GM12878 (cell line): ENCODE data around the gene NDUFA7. TPM values are rescaled to one million over a fixed set of nuclear protein-coding genes. Genes with fewer than 3 reads are reported as not detected.

ENCODE experiments used
- ATAC-seq: fragments of 200-7000 bp; cut with Tn5 transposase; 3 replicates; pipeline ENCODE4 v1.9.1; 2020; ENCODE audit warnings: mild to moderate bottlenecking, moderate library complexity
- BruUV-seq: library from RNA; stranded (reverse); fragments of 400-500 nt; replicated peaks from 2 replicates; lab custom pipeline; 2021; lab: Mats Ljungman, UMichigan
- CTCF ChIA-PET: fragments of 300-600 bp; sonication (Branson Sonifier 250); formaldehyde crosslinking; extraction: SDS; loops from one replicate; lab custom pipeline; 2021; ENCODE audit warnings: inconsistent platforms; lab: Yijun Ruan, JAX
- POLR2A ChIA-PET: fragments of 350-600 bp; formaldehyde crosslinking; extraction: SDS; loops from one replicate; lab custom pipeline; 2021; ENCODE audit warnings: inconsistent platforms; lab: Charles Lee
- RAD21 ChIA-PET: fragments of 300-600 bp; sonication (Branson Sonifier 250); formaldehyde crosslinking; loops from one replicate; lab custom pipeline; 2023; ENCODE audit warnings: antibody characterized with exemption; ENCODE audit not compliant: unreplicated experiment; lab: Charles Lee
- SMC1A ChIA-PET: fragments of 300-600 bp; sonication (Branson Sonifier 250); formaldehyde crosslinking; loops from one replicate; lab custom pipeline; 2023; ENCODE audit not compliant: unreplicated experiment, uncharacterized antibody; lab: Charles Lee
- DNase-seq: peaks from one replicate; pipeline ENCODE4 v3.0.0-alpha.2; 2011; ENCODE audit warnings: low read depth, low spot score
- FAIRE-seq: peaks from 3 replicates; lab custom pipeline; 2011; peaks lifted over from hg19 to GRCh38; lab: Jason Lieb, UNC
- H2AFZ ChIP-seq: 2 replicates; pipeline ENCODE4 v1.6.0; 2011; ENCODE audit warnings: low read depth, low read length, control low read depth; ENCODE audit not compliant: control insufficient read depth
- H3K27ac ChIP-seq: 2 replicates; pipeline ENCODE4 v1.5.1; 2011; ENCODE audit warnings: control low read depth; ENCODE audit not compliant: control insufficient read depth, insufficient read depth
- H3K27me3 ChIP-seq, 2 experiments: replicated peaks in 1 of 2; 2 replicates each; pipeline versions ENCODE4 v1.6.0 to v1.6.1; 2011; ENCODE audit warnings: low read length in 1 of 2; ENCODE audit not compliant: control insufficient read depth in 2 of 2, insufficient read depth in 2 of 2
- H3K36me3 ChIP-seq, 2 experiments: 2 replicates each; pipeline ENCODE4 v1.5.1; 2011; ENCODE audit warnings: low read length in 1 of 2; ENCODE audit not compliant: control insufficient read depth in 2 of 2, insufficient read depth in 2 of 2
- H3K4me1 ChIP-seq: 2 replicates; pipeline ENCODE4 v1.6.1; 2011; ENCODE audit warnings: mild to moderate bottlenecking, low read length, moderate library complexity, mixed read lengths; ENCODE audit not compliant: control insufficient read depth, insufficient read depth
- H3K4me2 ChIP-seq: 2 replicates; pipeline ENCODE4 v1.6.0; 2011; ENCODE audit warnings: control low read depth; ENCODE audit not compliant: control insufficient read depth, insufficient read depth
- H3K4me3 ChIP-seq: fragments of 200-600 bp; sonication (generic); 2 replicates; pipeline ENCODE4 v1.5.1; 2016
- H3K79me2 ChIP-seq: 2 replicates; pipeline ENCODE4 v1.6.0; 2011; ENCODE audit warnings: low read length; ENCODE audit not compliant: control insufficient read depth, insufficient read depth
- H3K9ac ChIP-seq: 2 replicates; pipeline ENCODE4 v1.8.0; 2011; ENCODE audit warnings: low read length, control low read depth, mixed read lengths; ENCODE audit not compliant: control insufficient read depth, insufficient read depth
- H3K9me3 ChIP-seq: replicated peaks from 3 replicates; pipeline ENCODE4 v1.5.1; 2011; ENCODE audit warnings: mild to moderate bottlenecking, low read length; ENCODE audit not compliant: control insufficient read depth, insufficient read depth
- H4K20me1 ChIP-seq: 2 replicates; pipeline ENCODE4 v1.6.0; 2011; ENCODE audit not compliant: control insufficient read depth, insufficient read depth
- CEBPB ChIP-seq, 2 experiments: fragments of 150-350 bp in 1 of 2; IDR thresholded peaks; 2 replicates each; pipeline ENCODE4 v1.6.1; 2012 to 2014; ENCODE audit warnings: low read depth in 2 of 2, low read length in 2 of 2, borderline replicate concordance in 1 of 2, inconsistent platforms in 1 of 2
- KAT2A ChIP-seq: conservative IDR thresholded peaks from 2 replicates; pipeline ENCODE4 v1.6.1; 2011; ENCODE audit warnings: low read depth, low read length; ENCODE audit not compliant: control insufficient read depth
- MEF2A ChIP-seq: IDR thresholded peaks from 2 replicates; pipeline ENCODE4 v1.6.1; 2011; ENCODE audit warnings: low read depth, mild to moderate bottlenecking, low read length, moderate library complexity; ENCODE audit not compliant: insufficient read depth
- MXI1 ChIP-seq: fragments of 150-350 bp; IDR thresholded peaks from 2 replicates; pipeline ENCODE4 v1.6.1; 2011; ENCODE audit warnings: low read depth, mild to moderate bottlenecking, inconsistent platforms, low read length, improper control_type of control experiment
- NFIC ChIP-seq: IDR thresholded peaks from 2 replicates; pipeline ENCODE4 v1.6.1; 2012; ENCODE audit warnings: low read depth, mild to moderate bottlenecking, inconsistent platforms, low read length, moderate library complexity
- NR2C1 ChIP-seq: fragments of 450-650 bp; IDR thresholded peaks from 2 replicates; pipeline ENCODE4 v1.6.1; 2017; ENCODE audit warnings: antibody characterized with exemption, mild to moderate bottlenecking, moderate library complexity
- POU2F2 ChIP-seq: IDR thresholded peaks from 3 replicates; pipeline ENCODE4 v1.6.1; 2011; ENCODE audit warnings: low read depth, mild to moderate bottlenecking, low read length, borderline replicate concordance
- RAD21 ChIP-seq: IDR thresholded peaks from 2 replicates; pipeline ENCODE4 v1.6.1; 2011; ENCODE audit warnings: mild to moderate bottlenecking, low read depth, low read length, moderate library complexity; ENCODE audit not compliant: insufficient read depth
- RFX5 ChIP-seq: IDR thresholded peaks from 2 replicates; pipeline ENCODE4 v1.6.1; 2011; ENCODE audit warnings: low read depth, low read length, improper control_type of control experiment
- WRNIP1 ChIP-seq: IDR thresholded peaks from 2 replicates; pipeline ENCODE4 v1.6.1; 2011; ENCODE audit warnings: low read depth, low read length, improper control_type of control experiment, borderline replicate concordance
- YY1 ChIP-seq: IDR thresholded peaks from 2 replicates; pipeline ENCODE4 v1.6.1; 2011; ENCODE audit warnings: low read depth, mild to moderate bottlenecking, low read length
- ZZZ3 ChIP-seq: IDR thresholded peaks from 2 replicates; pipeline ENCODE4 v1.6.1; 2011; ENCODE audit warnings: low read depth; ENCODE audit not compliant: control insufficient read depth, insufficient read length
- WGBS: methylation state at CpG from one replicate; pipeline ENCODE4 v1.1.6; 2016; ENCODE audit warnings: low lambda C conversion rate; ENCODE audit not compliant: insufficient replicate concordance, insufficient coverage; ENCODE audit errors: missing lambda C conversion rate; 5-methylcytosine and 5-hydroxymethylcytosine counted together
- in situ Hi-C: fragments of 300-500 bp; cut with MboI; formaldehyde crosslinking; loops from 9 replicates; pipeline ENCODE4 v1.14.3; 2018; ENCODE audit warnings: mixed read lengths
- intact Hi-C: fragments of 100-400 bp; cut with micrococcal nuclease; formaldehyde crosslinking; loops from one replicate; pipeline ENCODE4 v1.14.2; 2022; ENCODE audit not compliant: unreplicated experiment
- polyA plus RNA-seq, 11 experiments: library from polyadenylated mRNA; depleted of rRNA in 4 of 11; unstranded in 6 of 11; stranded (reverse) in 5 of 11; fragments of >200 nt; fragmentation: Nextera tagmentation in 4 of 11; fragmentation: Illumina TruSeq in 1 of 11; extraction: Ambion mirVana in 4 of 11; extraction: Trizol in 1 of 11; gene quantifications; 1 replicate in 1 of 11; 2 replicates in 10 of 11; pipeline versions ENCODE4 v1.2.1 to v1.2.3, GENCODE V29; 2011 to 2016; ENCODE audit warnings: inconsistent platforms in 2 of 11, missing spikeins in 2 of 11, low read depth in 1 of 11
- total RNA-seq, 4 experiments: library from RNA; depleted of rRNA in 3 of 4; stranded (reverse); fragments of >200 nt in 3 of 4; fragmentation: Illumina TruSeq in 1 of 4; extraction: Trizol in 1 of 4; gene quantifications; 2 replicates each; pipeline versions ENCODE4 v1.2.1 to v1.2.3, GENCODE V29; 2013 to 2021

NDUFA7 gene
- total and polyA plus RNA-seq, 10 of the 15 experiments (the other 5 are each of a cell fraction or from before 2014, with no cell fraction given) = 79.0 to 360 (median 174) TPM

DNA sequence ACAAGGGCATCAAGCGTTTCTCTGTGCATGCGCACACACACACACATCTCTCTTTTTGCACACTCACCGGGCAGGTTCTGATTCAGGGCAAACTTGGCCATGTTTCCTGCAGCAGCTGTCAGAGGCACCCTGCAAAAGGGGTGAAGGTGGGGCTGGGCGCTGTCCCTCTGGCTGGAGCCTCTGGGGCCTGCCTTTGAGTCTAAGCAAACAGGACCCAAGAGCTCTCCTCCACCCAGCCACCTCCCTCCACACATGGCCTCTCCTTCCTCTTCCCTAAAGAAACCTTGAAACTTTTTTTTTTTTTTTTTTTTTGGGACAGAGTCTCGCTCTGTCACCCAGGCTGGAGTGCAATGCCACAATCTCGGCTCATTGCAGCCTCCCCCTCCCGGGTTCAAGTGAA lies 16.6 kb upstream of the NDUFA7 start:
- H3K4me2 ChIP-seq = no peak overlapping the region
- ChIA-PET CTCF (no interaction called here), SMC1A (no interaction called here), RAD21 (interaction anchor here (0.6 kb wide), 1 partner anchor 1541 kb away, joined by 3 read pairs; no protein-coding TSS in a partner anchor), POLR2A (no interaction called here)
- H3K27me3 ChIP-seq = peaks cover 2 to 5% of the 10 kb centered on the region in 2 experiments; a peak in 3 of 4 replicates
- in situ Hi-C loops (no loop called here), intact Hi-C loops (no loop called here)
- DNase-seq = no peak
- BruUV-seq = no TSS peak
- no peak for FAIRE-seq
- H3K9ac ChIP-seq = no peak overlapping the region
- H4K20me1 ChIP-seq = no peaks in the 10 kb centered on the region
- no peak overlapping the region for H2AFZ ChIP-seq
- H3K9me3 ChIP-seq = no peaks in the 10 kb centered on the region
- H3K79me2 ChIP-seq = no peaks in the 10 kb centered on the region
- ATAC-seq = no peak
- no peaks in the 10 kb centered on the region for H3K36me3 ChIP-seq
- H3K4me1 ChIP-seq = peaks cover 4% of the 10 kb centered on the region
- no peak overlapping the region for H3K27ac ChIP-seq
- TF ChIP-seq MXI1 = no peak
- TF ChIP-seq WRNIP1 = no peak
- no peak for TF ChIP-seq NFIC
- TF ChIP-seq KAT2A = no peak
- TF ChIP-seq ZZZ3 = no peak
- no peak for TF ChIP-seq POU2F2
- TF ChIP-seq YY1 = no peak
- TF ChIP-seq RAD21 = no peak
- no peak for TF ChIP-seq CEBPB (IDR thresholded peaks at IDR 0.05; ENCODE audit: borderline replicate concordance in 1 of 2, low read depth in 2 of 2, low read length in 2 of 2)
- no peak for TF ChIP-seq NR2C1
- no peak for TF ChIP-seq RFX5
- no peak for TF ChIP-seq MEF2A
- 46% methylated on average over 6 of the region's 7 CpGs for WGBS
- H3K4me3 ChIP-seq = no peak overlapping the region
